Prostate gland (tissue), 2 donors: Measurements from ENCODE around the gene RIF1.

ENCODE experiments used
- CTCF ChIP-seq, 4 experiments: fragments of 200-600 bp in 2 of 4; fragments of 450-650 bp in 2 of 4; sonication (generic) in 2 of 4; IDR thresholded peaks; 1 replicate in 3 of 4; 2 replicates in 1 of 4; pipeline ENCODE4 v1.5.1; 2016 to 2019; ENCODE audit warnings: antibody characterized with exemption in 4 of 4, mild to moderate bottlenecking in 2 of 4, moderate library complexity in 2 of 4
- POLR2A ChIP-seq: fragments of 450-650 bp; IDR thresholded peaks from one replicate; pipeline ENCODE4 v1.6.1; 2016; ENCODE audit warnings: antibody characterized with exemption, mild to moderate bottlenecking
- POLR2AphosphoS5 ChIP-seq: sonication (generic); formaldehyde crosslinking; IDR thresholded peaks from one replicate; pipeline ENCODE4 v1.6.1; 2017; ENCODE audit warnings: antibody characterized with exemption

- TF ChIP-seq POLR2A = no peak
- no peak for TF ChIP-seq CTCF (IDR thresholded peaks at IDR 0.05)
- TF ChIP-seq POLR2AphosphoS5 = no peak
These were observed 63.3 kb downstream of the RIF1 start for GRCh38 chr2:151472966-151473365.
